ENCODE data around the gene FZD7.

The FZD7 gene

GRCh38 chr2:202038471-202039277 lies 5.0 kb downstream of the FZD7 start:
- H3K4me3 Mint-ChIP-seq = no peak overlapping the region
- DNase-seq = no peak
- CTCF ChIA-PET = no interaction called here

GRCh38 chr2:202039278-202040078 lies 5.8 kb downstream of the FZD7 start:
- Mint-ChIP-seq H3K36me3 (no peaks in the 10 kb centered on the region), H3K4me1 (peaks cover 4% of the 10 kb centered on the region), H3K4me3 (no peak overlapping the region), H3K27me3 (peaks cover 31% of the 10 kb centered on the region), H3K9me3 (no peaks in the 10 kb centered on the region), H3K27ac (no peak overlapping the region)
- no peak for DNase-seq
- CTCF ChIA-PET = no interaction called here

More at GRCh38 chr2:202038471-202039277, 5.0 kb downstream of the FZD7 start:
- Mint-ChIP-seq H3K4me1 (peaks cover 4% of the 10 kb centered on the region), H3K9me3 (no peaks in the 10 kb centered on the region), H3K27ac (no peak overlapping the region), H3K36me3 (no peaks in the 10 kb centered on the region), H3K27me3 (peaks cover 36% of the 10 kb centered on the region)

GRCh38 chr2:202040079-202040844 lies 6.6 kb downstream of the FZD7 start:
- CTCF ChIA-PET = no interaction called here
- Mint-ChIP-seq H3K27ac (no peak overlapping the region), H3K36me3 (no peaks in the 10 kb centered on the region), H3K4me1 (no peaks in the 10 kb centered on the region), H3K4me3 (no peak overlapping the region), H3K9me3 (no peaks in the 10 kb centered on the region), H3K27me3 (peaks cover 35% of the 10 kb centered on the region)
- no peak for DNase-seq

- Mint-ChIP-seq H3K36me3 (no peaks in the 10 kb centered on the region), H3K27me3 (peaks cover 44% of the 10 kb centered on the region), H3K27ac (no peak overlapping the region), H3K9me3 (no peaks in the 10 kb centered on the region), H3K4me3 (no peak overlapping the region), H3K4me1 (no peaks in the 10 kb centered on the region)
- CTCF ChIA-PET = no interaction called here
- DNase-seq = no peak
Measured at GRCh38 chr2:202042444-202042843, 8.8 kb downstream of the FZD7 start.

- Mint-ChIP-seq H3K36me3 (no peaks in the 10 kb centered on the region), H3K4me1 (no peaks in the 10 kb centered on the region), H3K9me3 (no peaks in the 10 kb centered on the region), H3K27ac (no peak overlapping the region), H3K27me3 (peaks cover 42% of the 10 kb centered on the region), H3K4me3 (no peak overlapping the region)
- CTCF ChIA-PET = no interaction called here
- no peak for DNase-seq
Measured at GRCh38 chr2:202043475-202043874, 9.8 kb downstream of the FZD7 start.

GRCh38 chr2:202044777-202045176 lies 11.1 kb downstream of the FZD7 start:
- Mint-ChIP-seq H3K27me3 (peaks cover 41% of the 10 kb centered on the region), H3K9me3 (no peaks in the 10 kb centered on the region), H3K4me3 (no peak overlapping the region), H3K4me1 (no peaks in the 10 kb centered on the region), H3K36me3 (no peaks in the 10 kb centered on the region), H3K27ac (no peak overlapping the region)
- CTCF ChIA-PET = no interaction called here
- no peak for DNase-seq

- Mint-ChIP-seq H3K4me3 (no peak overlapping the region), H3K4me1 (no peaks in the 10 kb centered on the region), H3K27ac (no peak overlapping the region), H3K27me3 (peaks cover 37% of the 10 kb centered on the region), H3K9me3 (no peaks in the 10 kb centered on the region), H3K36me3 (no peaks in the 10 kb centered on the region)
- no peak for DNase-seq
- CTCF ChIA-PET = interaction anchor here (0.7 kb wide), 1 partner anchor 17 kb away, joined by 3 read pairs; no protein-coding TSS in a partner anchor
Measured at GRCh38 chr2:202046572-202046971, 12.9 kb downstream of the FZD7 start.

GRCh38 chr2:202049092-202049728 lies 15.6 kb downstream of the FZD7 start:
- Mint-ChIP-seq H3K27ac (peak overlapping the region; percentile 29), H3K27me3 (peaks cover 41% of the 10 kb centered on the region), H3K36me3 (no peaks in the 10 kb centered on the region), H3K9me3 (no peaks in the 10 kb centered on the region), H3K4me3 (no peak overlapping the region), H3K4me1 (no peaks in the 10 kb centered on the region)
- DNase-seq = no peak
- CTCF ChIA-PET = interaction anchor here (0.9 kb wide), 1 partner anchor 10 kb away, joined by 3 read pairs; no protein-coding TSS in a partner anchor

GRCh38 chr2:202049840-202050239 lies 16.2 kb downstream of the FZD7 start:
- no peak for DNase-seq
- Mint-ChIP-seq H3K36me3 (no peaks in the 10 kb centered on the region), H3K27me3 (peaks cover 46% of the 10 kb centered on the region), H3K9me3 (no peaks in the 10 kb centered on the region), H3K4me3 (no peak overlapping the region), H3K4me1 (no peaks in the 10 kb centered on the region), H3K27ac (no peak overlapping the region)
- CTCF ChIA-PET = no interaction called here

- Mint-ChIP-seq H3K4me1 (no peaks in the 10 kb centered on the region), H3K27me3 (peaks cover 49% of the 10 kb centered on the region), H3K9me3 (no peaks in the 10 kb centered on the region), H3K36me3 (no peaks in the 10 kb centered on the region), H3K27ac (no peak overlapping the region), H3K4me3 (no peak overlapping the region)
- CTCF ChIA-PET = no interaction called here
- no peak for DNase-seq
Measured at GRCh38 chr2:202050652-202051051, 17.0 kb downstream of the FZD7 start.

- Mint-ChIP-seq H3K36me3 (no peaks in the 10 kb centered on the region), H3K9me3 (no peaks in the 10 kb centered on the region), H3K4me3 (no peak overlapping the region), H3K27me3 (peaks cover 53% of the 10 kb centered on the region), H3K4me1 (no peaks in the 10 kb centered on the region), H3K27ac (no peak overlapping the region)
- no peak for DNase-seq
- CTCF ChIA-PET = no interaction called here
Measured at GRCh38 chr2:202051499-202052161, 18.0 kb downstream of the FZD7 start.

GRCh38 chr2:202052235-202052634 lies 18.6 kb downstream of the FZD7 start:
- Mint-ChIP-seq H3K27ac (no peak overlapping the region), H3K9me3 (no peaks in the 10 kb centered on the region), H3K4me3 (no peak overlapping the region), H3K27me3 (peaks cover 48% of the 10 kb centered on the region), H3K4me1 (no peaks in the 10 kb centered on the region), H3K36me3 (no peaks in the 10 kb centered on the region)
- no peak for DNase-seq
- CTCF ChIA-PET = no interaction called here

GRCh38 chr2:202054679-202055078 lies 21.0 kb downstream of the FZD7 start:
- Mint-ChIP-seq H3K36me3 (no peaks in the 10 kb centered on the region), H3K27ac (no peak overlapping the region), H3K9me3 (no peaks in the 10 kb centered on the region), H3K4me3 (no peak overlapping the region), H3K27me3 (peaks cover 52% of the 10 kb centered on the region), H3K4me1 (no peaks in the 10 kb centered on the region)
- no peak for DNase-seq
- CTCF ChIA-PET = no interaction called here
